ENCODE results near the gene MEF2C.

DNA sequence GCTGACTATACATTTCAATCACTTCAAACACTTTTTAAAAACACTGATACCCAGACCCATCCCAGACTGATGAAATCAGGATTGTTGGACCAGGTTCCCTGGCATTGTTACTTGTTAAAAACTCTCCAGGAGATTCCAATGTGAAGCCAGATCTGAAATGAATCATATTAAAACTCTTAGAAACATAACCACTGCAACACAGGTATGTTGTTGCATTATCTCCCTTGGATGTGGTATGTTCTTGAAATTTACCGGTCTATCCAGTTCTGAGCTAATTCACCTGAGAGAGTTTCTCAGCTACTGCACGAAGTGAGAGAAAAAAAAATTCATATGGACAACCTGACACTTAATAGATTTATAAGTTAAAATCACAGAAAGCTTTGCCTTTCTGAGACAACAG is 21.8 kb downstream of the MEF2C start:
- no peak for TF ChIP-seq SP1 (IDR thresholded peaks at IDR 0.05)
- no peak for TF ChIP-seq YY1 (IDR thresholded peaks at IDR 0.05)
- TF ChIP-seq, protein P1, sequence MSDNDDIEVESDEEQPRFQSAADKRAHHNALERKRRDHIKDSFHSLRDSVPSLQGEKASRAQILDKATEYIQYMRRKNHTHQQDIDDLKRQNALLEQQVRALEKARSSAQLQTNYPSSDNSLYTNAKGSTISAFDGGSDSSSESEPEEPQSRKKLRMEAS (IDR thresholded peaks at IDR 0.05): no peak
- TF ChIP-seq, protein P2, sequence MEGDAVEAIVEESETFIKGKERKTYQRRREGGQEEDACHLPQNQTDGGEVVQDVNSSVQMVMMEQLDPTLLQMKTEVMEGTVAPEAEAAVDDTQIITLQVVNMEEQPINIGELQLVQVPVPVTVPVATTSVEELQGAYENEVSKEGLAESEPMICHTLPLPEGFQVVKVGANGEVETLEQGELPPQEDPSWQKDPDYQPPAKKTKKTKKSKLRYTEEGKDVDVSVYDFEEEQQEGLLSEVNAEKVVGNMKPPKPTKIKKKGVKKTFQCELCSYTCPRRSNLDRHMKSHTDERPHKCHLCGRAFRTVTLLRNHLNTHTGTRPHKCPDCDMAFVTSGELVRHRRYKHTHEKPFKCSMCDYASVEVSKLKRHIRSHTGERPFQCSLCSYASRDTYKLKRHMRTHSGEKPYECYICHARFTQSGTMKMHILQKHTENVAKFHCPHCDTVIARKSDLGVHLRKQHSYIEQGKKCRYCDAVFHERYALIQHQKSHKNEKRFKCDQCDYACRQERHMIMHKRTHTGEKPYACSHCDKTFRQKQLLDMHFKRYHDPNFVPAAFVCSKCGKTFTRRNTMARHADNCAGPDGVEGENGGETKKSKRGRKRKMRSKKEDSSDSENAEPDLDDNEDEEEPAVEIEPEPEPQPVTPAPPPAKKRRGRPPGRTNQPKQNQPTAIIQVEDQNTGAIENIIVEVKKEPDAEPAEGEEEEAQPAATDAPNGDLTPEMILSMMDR (IDR thresholded peaks at IDR 0.05; ENCODE audit: low read depth, low read length, missing input control): no peak
- TF ChIP-seq RAD21 (IDR thresholded peaks at IDR 0.05): no peak
- no peak for TF ChIP-seq RXRA (IDR thresholded peaks at IDR 0.05)
